Iris pigment epithelial cell (primary cell): ENCODE results near the gene ACAA2.
"Not testable (repeated sequence)": the region's sequence is repeated elsewhere in the genome, so short reads cannot be mapped to it uniquely, and the experiment has no call there.

Source experiments
- DNase-seq: peaks from one replicate; pipeline ENCODE4 v3.0.0-alpha.2; 2011; ENCODE audit warnings: low read depth

Gene ACAA2

GRCh38 chr18:49812286-49813068, 856 bp downstream of the ACAA2 start:
- no peak for DNase-seq

DNA sequence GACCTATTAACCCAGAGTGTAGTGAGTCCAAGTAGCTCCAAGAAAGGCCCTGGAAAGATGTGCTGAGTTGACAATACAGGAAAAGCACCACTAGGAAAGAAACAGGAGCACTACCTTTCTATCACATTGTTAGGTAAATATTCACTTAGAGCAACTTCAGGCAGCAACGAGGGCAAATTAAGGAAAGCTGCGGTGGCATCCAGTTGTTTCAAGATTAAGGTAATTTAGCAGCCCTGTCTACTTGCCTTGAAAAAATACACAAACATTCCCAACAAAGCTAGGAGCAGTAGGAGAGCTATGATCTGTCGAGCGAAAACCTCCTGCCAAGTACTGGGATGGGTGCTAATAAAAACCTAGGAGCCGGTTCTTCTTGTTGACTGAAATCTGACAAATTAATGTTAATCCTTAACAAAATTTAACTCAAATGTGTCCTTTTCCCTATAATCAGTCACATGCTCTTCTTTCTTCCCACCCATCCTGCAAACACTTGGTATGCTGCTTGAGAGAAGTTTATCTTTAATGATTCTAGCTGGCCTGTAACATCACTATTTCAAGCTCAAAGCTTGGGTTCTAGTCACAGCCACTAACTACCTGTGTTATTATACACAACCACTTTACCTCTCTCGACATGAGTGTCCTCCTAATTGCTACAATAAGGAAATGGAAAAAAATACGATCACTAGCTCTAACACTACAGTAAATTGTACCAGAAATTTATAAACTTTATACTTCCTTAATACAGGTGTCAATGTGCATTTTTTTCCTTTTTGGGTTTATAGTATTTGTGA, 2.0 kb downstream of the ACAA2 start:
- DNase-seq = no peak

DNA sequence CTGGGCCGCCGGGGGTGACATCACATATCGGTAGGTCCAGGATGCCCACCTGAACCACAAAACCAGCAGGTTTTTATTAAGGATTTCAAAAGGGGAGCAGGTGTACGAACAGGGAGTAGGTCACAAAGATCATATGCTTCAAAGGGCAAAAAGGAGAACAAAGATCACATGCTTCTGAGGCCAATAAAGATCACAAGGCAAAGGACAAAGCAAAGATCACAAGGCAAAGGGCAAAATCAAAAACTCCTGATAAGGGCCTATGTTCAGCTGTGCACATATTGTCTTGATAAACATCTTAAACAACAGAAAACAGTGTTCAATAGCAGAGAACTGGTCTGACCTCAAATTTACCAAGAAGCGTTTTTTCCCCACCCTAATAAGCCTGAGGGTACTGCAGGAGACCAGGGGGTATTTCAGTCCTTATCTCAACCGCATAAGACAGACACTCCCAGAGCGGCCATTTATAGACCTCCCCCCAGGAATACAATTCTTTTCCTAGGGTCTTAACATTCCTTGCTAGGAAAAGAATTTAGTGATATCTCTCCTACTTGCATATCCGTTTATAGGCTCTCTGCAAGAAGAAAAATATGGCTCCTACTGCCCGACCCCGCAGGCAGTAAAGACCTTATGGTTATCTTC, 4.7 kb downstream of the ACAA2 start:
- not testable (repeated sequence) for DNase-seq

- no peak for DNase-seq
Measured at GRCh38 chr18:49804096-49804495, 9.2 kb downstream of the ACAA2 start.

GRCh38 chr18:49802623-49803022, 10.7 kb downstream of the ACAA2 start:
- DNase-seq = no peak

DNA sequence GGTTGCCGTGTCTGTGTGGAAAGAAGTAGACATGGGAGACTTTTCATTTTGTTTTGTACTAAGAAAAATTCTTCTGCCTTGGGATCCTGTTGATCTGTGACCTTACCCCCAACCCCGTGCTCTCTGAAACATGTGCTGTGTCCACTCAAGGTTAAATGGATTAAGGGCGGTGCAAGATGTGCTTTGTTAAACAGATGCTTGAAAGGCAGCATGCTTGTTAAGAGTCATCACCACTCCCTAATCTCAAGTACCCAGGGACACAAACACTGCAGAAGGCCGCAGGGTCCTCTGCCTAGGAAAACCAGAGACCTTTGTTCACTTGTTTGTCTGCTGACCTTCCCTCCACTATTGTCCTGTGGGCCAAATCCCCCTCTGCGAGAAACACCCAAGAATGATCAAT, 12.8 kb downstream of the ACAA2 start:
- DNase-seq = not testable (repeated sequence)

DNA sequence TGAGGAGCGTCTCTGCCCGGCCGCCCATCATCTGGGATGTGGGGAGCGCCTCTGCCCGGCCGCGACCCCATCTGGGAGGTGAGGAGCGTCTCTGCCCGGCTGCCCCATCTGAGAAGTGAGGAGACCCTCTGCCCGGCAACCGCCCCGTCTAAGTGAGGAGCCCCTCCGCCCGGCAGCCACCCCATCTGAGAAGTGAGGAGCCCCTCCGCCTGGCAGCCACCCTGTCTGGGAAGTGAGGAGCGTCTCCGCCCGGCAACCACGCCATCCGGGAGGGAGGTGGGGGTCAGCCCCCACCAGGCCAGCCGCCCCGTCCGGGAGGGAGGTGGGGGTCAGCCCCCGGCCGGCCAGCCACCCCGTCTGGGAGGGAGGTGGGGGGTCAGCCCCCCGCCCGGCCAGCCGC, 13.5 kb downstream of the ACAA2 start:
- DNase-seq = not testable (repeated sequence)

DNA sequence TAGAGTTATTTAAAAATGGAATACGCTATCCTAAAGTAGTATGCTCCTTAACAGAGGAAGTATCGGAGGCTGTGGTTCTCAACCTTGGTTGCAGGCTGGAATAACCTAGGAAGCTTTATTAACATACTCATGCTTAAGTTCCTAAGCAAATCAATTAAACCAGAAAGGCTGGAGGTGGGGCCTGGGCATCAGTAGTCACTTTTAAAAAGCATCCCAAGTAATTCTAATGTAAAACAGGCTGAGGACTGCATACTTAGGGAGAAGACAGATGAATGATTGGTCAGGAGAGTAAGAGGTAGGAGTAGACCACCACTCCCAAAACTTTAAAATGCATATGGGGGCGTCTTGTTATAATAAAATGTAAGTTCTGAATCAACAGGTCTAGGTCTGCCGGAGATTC, 15.3 kb downstream of the ACAA2 start:
- DNase-seq = no peak

- DNase-seq = peak; percentile 49
Measured at GRCh38 chr18:49795612-49796552, 17.5 kb downstream of the ACAA2 start.

GRCh38 chr18:49794743-49795142, 18.6 kb downstream of the ACAA2 start:
- no peak for DNase-seq

GRCh38 chr18:49789560-49790134, 23.7 kb downstream of the ACAA2 start:
- not testable (repeated sequence) for DNase-seq

GRCh38 chr18:49788327-49788898, 24.9 kb downstream of the ACAA2 start:
- DNase-seq = peak; percentile 63

GRCh38 chr18:49786019-49786720, 27.2 kb downstream of the ACAA2 start:
- no peak for DNase-seq

GRCh38 chr18:49784427-49785185, 28.7 kb downstream of the ACAA2 start:
- DNase-seq = peak; percentile 42

- DNase-seq = not testable (repeated sequence)
Measured at GRCh38 chr18:49783631-49784030, 29.7 kb downstream of the ACAA2 start.

GRCh38 chr18:49778826-49779465, 34.4 kb downstream of the ACAA2 start:
- DNase-seq = peak; percentile 77

DNA sequence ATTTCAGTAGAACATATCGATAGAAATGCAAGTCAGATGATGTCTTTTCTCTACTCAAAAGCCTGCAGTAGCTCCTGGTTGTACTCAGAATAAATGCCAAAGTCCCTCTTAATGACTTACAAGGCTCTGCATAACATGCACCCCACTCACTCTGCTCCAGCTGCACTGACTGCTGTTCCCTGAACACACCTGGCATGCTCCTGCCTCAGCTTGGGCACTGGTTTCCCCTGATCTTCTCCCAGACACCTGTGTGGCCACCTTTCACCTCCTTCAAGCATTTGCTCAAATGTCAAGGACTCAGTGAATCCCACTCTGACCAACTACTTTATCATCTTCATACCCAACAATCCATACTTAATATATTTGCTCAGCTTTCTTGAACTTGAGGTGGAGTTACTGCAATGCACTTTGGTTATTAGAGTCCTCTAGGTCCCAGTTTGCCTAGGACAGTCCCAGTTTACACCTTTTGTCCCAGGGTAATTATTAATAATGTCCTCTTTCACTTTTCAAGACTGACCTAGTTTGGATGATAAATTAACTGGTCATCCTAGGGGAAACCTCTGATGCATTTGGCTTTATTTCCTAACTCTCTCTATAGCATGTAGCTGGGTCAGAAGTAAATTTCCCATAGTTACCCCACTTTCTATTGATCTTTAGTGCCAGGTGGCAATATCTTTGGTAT, 44.1 kb downstream of the ACAA2 start:
- no peak for DNase-seq

DNA sequence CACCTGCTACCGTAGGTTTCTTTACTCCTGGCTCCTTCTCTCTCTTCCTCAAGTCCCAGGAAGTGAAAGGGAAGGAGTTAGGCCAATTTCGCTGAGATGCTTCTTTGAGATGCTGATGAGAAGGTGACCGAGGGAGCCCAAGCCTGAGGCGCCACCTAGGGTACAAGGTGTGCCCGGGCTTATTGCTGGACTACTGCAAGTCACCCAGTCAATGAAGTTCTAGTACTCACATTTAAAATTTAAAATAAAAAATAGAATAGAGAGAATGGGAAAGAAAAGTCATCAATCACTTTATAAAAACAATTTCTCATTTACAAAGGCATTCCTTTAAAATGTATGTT, 45.3 kb downstream of the ACAA2 start:
- peak; percentile 61 for DNase-seq
